CD4-positive, alpha-beta T cell (primary cell): ENCODE results near the gene SPTSSB. TPM values are rescaled to one million over a fixed set of nuclear protein-coding genes. Genes with fewer than 3 reads are reported as not detected.

Source experiments
- ATAC-seq: fragments of 200-7000 bp; cut with Tn5 transposase; one replicate; pipeline ENCODE4 v1.10.0; 2022; ENCODE audit warnings: mild to moderate bottlenecking; ENCODE audit not compliant: poor library complexity
- CTCF ChIA-PET: fragments of 350-600 bp; sonication (Branson Sonifier 250); formaldehyde crosslinking; loops from one replicate; lab custom pipeline; 2021; ENCODE audit warnings: antibody characterized with exemption, inconsistent platforms; lab: Charles Lee
- POLR2A ChIA-PET: fragments of 350-600 bp; sonication (Branson Sonifier 250); formaldehyde crosslinking; loops from one replicate; lab custom pipeline; 2021; ENCODE audit warnings: antibody characterized with exemption, inconsistent platforms; lab: Charles Lee
- DNase-seq, 14 experiments: peaks; one replicate each; pipeline ENCODE4 v3.0.0-alpha.2; 2013 to 2020; ENCODE audit warnings: mixed read lengths in 2 of 14
- H3K27ac ChIP-seq, 2 donors: one replicate each; pipeline versions ENCODE4 v1.5.1 to v1.7.0; 2013; ENCODE audit warnings: low read length in 2 of 2, low read depth in 1 of 2, mild to moderate bottlenecking in 1 of 2
- H3K27me3 ChIP-seq, 2 experiments: 1 replicate in 1 of 2; 2 replicates in 1 of 2; pipeline versions ENCODE4 v1.6.1 to v1.7.0; 2013; ENCODE audit warnings: low read length in 2 of 2, control low read depth in 1 of 2, mild to moderate bottlenecking in 1 of 2, moderate library complexity in 1 of 2; ENCODE audit not compliant: insufficient read depth in 2 of 2, control insufficient read depth in 1 of 2
- H3K36me3 ChIP-seq: one replicate; pipeline ENCODE4 v1.6.1; 2013; ENCODE audit warnings: low read length, control low read depth; ENCODE audit not compliant: insufficient read depth
- H3K4me1 ChIP-seq: one replicate; pipeline ENCODE4 v1.6.1; 2013; ENCODE audit warnings: low read length, control low read depth; ENCODE audit not compliant: insufficient read depth
- H3K4me3 ChIP-seq: one replicate; pipeline ENCODE4 v1.5.1; 2013; ENCODE audit warnings: mild to moderate bottlenecking, low read length, moderate library complexity
- H3K9me3 ChIP-seq, 2 experiments: 1 replicate in 1 of 2; 2 replicates in 1 of 2; pipeline versions ENCODE4 v1.6.1 to v1.7.0; 2013; ENCODE audit warnings: low read length in 2 of 2, mild to moderate bottlenecking in 2 of 2, control low read depth in 1 of 2, moderate library complexity in 1 of 2; ENCODE audit not compliant: control insufficient read depth in 1 of 2, insufficient read depth in 1 of 2
- H3K27ac Mint-ChIP-seq: one replicate; pipeline ENCODE4 v1.8.0; 2020; ENCODE audit warnings: mixed read lengths
- H3K27me3 Mint-ChIP-seq: one replicate; pipeline ENCODE4 v1.8.0; 2021; ENCODE audit warnings: mixed read lengths
- H3K36me3 Mint-ChIP-seq: one replicate; pipeline ENCODE4 v1.8.0; 2021; ENCODE audit warnings: low read depth, mixed read lengths
- H3K4me1 Mint-ChIP-seq: one replicate; pipeline ENCODE4 v1.8.0; 2021; ENCODE audit warnings: low read depth, mixed read lengths
- H3K4me3 Mint-ChIP-seq: one replicate; pipeline ENCODE4 v1.8.0; 2020; ENCODE audit warnings: mild to moderate bottlenecking, mixed read lengths
- H3K9me3 Mint-ChIP-seq: one replicate; pipeline ENCODE4 v1.8.0; 2020; ENCODE audit warnings: mixed read lengths
- CTCF ChIP-seq: fragments of 200-600 bp; IDR thresholded peaks from one replicate; pipeline ENCODE4 v1.8.0; 2022; ENCODE audit warnings: antibody characterized with exemption, mild to moderate bottlenecking
- intact Hi-C, 2 experiments: fragments of 100-400 bp; cut with DNase I in 1 of 2; cut with micrococcal nuclease in 1 of 2; formaldehyde crosslinking; loops; one replicate each; pipeline versions ENCODE4 v1.15.1 to v1.9.0; 2023 to 2025; cut with DNase I, micrococcal nuclease
- total RNA-seq, 174 experiments: library from RNA in 2 of 174; stranded (reverse) in 2 of 174; gene quantifications; one replicate each; pipeline ENCODE4 v1.2.3 and lab custom pipeline; 2021 to 2026

The SPTSSB gene
- total RNA-seq, 2 experiments from 2014 or later, result 0.11 TPM; not detected in 1

- Histone ChIP-seq H3K4me3 (no peak overlapping the region), H3K4me1 (peaks cover 7% of the 10 kb centered on the region), H3K36me3 (no peaks in the 10 kb centered on the region), H3K27ac (no peak overlapping the region), H3K9me3 (no peaks in the 10 kb centered on the region), H3K27me3 (no peaks in the 10 kb centered on the region)
- ATAC-seq, result no peak
- Mint-ChIP-seq H3K27me3 (no peaks in the 10 kb centered on the region), H3K4me1 (peaks cover 15% of the 10 kb centered on the region), H3K27ac (no peak overlapping the region), H3K4me3 (no peak overlapping the region), H3K36me3 (no peaks in the 10 kb centered on the region), H3K9me3 (no peaks in the 10 kb centered on the region)
- ChIA-PET CTCF (no interaction called here), POLR2A (no interaction called here)
- no peak for TF ChIP-seq CTCF
- intact Hi-C loops, result no loop called here
- DNase-seq, result no peak
Measured at GRCh38 chr3:161345023-161345422, 26.3 kb downstream of the SPTSSB start.

- ChIA-PET CTCF (interaction anchor here (1.6 kb wide), 1 partner anchor 14 kb away, joined by 3 read pairs; no protein-coding TSS in a partner anchor), POLR2A (no interaction called here)
Measured at GRCh38 chr3:161343986-161344385, 27.3 kb downstream of the SPTSSB start.

GRCh38 chr3:161343540-161343939, 27.8 kb downstream of the SPTSSB start:
- H3K4me1 Mint-ChIP-seq, result peaks cover under 1% of the 10 kb centered on the region
- H3K27ac ChIP-seq, result no peak overlapping the region
- H3K4me3 Mint-ChIP-seq, result no peak overlapping the region
- H3K4me3 ChIP-seq, result no peak overlapping the region
- ChIA-PET POLR2A (no interaction called here), CTCF (interaction anchor here (1.6 kb wide), 1 partner anchor 15 kb away, joined by 3 read pairs; no protein-coding TSS in a partner anchor)
- no peak for ATAC-seq
- H3K27ac Mint-ChIP-seq, result no peak overlapping the region
- H3K9me3 ChIP-seq, result no peaks in the 10 kb centered on the region
- H3K36me3 ChIP-seq, result no peaks in the 10 kb centered on the region
- H3K9me3 Mint-ChIP-seq, result no peaks in the 10 kb centered on the region
- no peak for TF ChIP-seq CTCF
- no peaks in the 10 kb centered on the region for H3K27me3 ChIP-seq
- no peaks in the 10 kb centered on the region for H3K36me3 Mint-ChIP-seq
- DNase-seq, result no peak
- no peaks in the 10 kb centered on the region for H3K27me3 Mint-ChIP-seq
- no peaks in the 10 kb centered on the region for H3K4me1 ChIP-seq
- intact Hi-C loops, result no loop called here

More at GRCh38 chr3:161343986-161344385, 27.3 kb downstream of the SPTSSB start:
- Histone ChIP-seq H3K27ac (no peak overlapping the region), H3K27me3 (no peaks in the 10 kb centered on the region), H3K36me3 (no peaks in the 10 kb centered on the region), H3K4me3 (no peak overlapping the region), H3K4me1 (no peaks in the 10 kb centered on the region), H3K9me3 (no peaks in the 10 kb centered on the region)
- DNase-seq, result no peak
- no peaks in the 10 kb centered on the region for H3K9me3 Mint-ChIP-seq
- no peak overlapping the region for H3K4me3 Mint-ChIP-seq
- H3K27me3 Mint-ChIP-seq, result no peaks in the 10 kb centered on the region
- TF ChIP-seq CTCF, result no peak
- H3K4me1 Mint-ChIP-seq, result peaks cover 5% of the 10 kb centered on the region
- ATAC-seq, result no peak
- no peaks in the 10 kb centered on the region for H3K36me3 Mint-ChIP-seq
- H3K27ac Mint-ChIP-seq, result no peak overlapping the region
- intact Hi-C loops, result no loop called here
